Measurements from ENCODE around the gene RTP5.

DNA sequence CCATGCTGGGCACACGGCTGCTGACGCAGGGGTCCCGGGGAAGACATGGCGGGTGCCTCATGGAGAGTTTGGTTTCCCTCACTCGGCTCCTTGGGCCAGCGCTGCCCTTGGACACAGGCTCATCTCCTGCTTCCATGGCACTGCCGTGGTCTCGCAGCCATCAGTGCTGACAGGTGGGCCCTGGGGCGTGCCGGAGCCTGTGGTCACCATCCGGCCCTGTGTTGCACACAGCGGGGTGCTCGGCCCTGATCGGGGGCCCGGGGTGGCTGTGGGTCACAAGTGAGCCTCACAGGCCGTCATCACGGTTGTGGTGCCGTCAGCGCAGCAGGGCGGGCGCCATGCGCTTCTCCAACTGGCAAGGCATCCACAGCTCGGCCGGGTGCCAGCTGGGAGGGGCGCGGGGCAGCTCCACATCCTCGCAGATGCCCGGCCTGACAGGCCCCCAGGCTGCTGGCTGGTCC, 582 bp downstream of the RTP5 start:
- TF ChIP-seq, protein P1, sequence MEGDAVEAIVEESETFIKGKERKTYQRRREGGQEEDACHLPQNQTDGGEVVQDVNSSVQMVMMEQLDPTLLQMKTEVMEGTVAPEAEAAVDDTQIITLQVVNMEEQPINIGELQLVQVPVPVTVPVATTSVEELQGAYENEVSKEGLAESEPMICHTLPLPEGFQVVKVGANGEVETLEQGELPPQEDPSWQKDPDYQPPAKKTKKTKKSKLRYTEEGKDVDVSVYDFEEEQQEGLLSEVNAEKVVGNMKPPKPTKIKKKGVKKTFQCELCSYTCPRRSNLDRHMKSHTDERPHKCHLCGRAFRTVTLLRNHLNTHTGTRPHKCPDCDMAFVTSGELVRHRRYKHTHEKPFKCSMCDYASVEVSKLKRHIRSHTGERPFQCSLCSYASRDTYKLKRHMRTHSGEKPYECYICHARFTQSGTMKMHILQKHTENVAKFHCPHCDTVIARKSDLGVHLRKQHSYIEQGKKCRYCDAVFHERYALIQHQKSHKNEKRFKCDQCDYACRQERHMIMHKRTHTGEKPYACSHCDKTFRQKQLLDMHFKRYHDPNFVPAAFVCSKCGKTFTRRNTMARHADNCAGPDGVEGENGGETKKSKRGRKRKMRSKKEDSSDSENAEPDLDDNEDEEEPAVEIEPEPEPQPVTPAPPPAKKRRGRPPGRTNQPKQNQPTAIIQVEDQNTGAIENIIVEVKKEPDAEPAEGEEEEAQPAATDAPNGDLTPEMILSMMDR (IDR thresholded peaks at IDR 0.05) = no peak
- TF ChIP-seq POLR2A (IDR thresholded peaks at IDR 0.05) (no peak), POLR2AphosphoS5 (IDR thresholded peaks at IDR 0.05) (no peak), EP300 (IDR thresholded peaks at IDR 0.05) (no peak)

Measured in gastroesophageal sphincter (tissue), 3 donors.